Neural progenitor cell (in vitro differentiated cells): ENCODE data around the gene LILRA1.
"Not testable (repeated sequence)": the region's sequence is repeated elsewhere in the genome, so short reads cannot be mapped to it uniquely, and the experiment has no call there.

Experiments used
- EZH2 ChIP-seq: fragments of 200-600 bp; sonication (generic); IDR thresholded peaks from 2 replicates; pipeline ENCODE4 v1.6.1; 2017; ENCODE audit warnings: antibody characterized with exemption, mild to moderate bottlenecking, moderate library complexity
- EZH2phosphoT487 ChIP-seq: fragments of 200-600 bp; sonication (generic); IDR thresholded peaks from 2 replicates; pipeline ENCODE4 v1.6.1; 2017; ENCODE audit warnings: antibody characterized with exemption
- TF ChIP-seq, protein P1 (sequence below): fragments of 200-600 bp; sonication (generic); IDR thresholded peaks from 2 replicates; pipeline ENCODE4 v1.5.1; 2017; ENCODE audit warnings: antibody characterized with exemption, mild to moderate bottlenecking

DNA sequence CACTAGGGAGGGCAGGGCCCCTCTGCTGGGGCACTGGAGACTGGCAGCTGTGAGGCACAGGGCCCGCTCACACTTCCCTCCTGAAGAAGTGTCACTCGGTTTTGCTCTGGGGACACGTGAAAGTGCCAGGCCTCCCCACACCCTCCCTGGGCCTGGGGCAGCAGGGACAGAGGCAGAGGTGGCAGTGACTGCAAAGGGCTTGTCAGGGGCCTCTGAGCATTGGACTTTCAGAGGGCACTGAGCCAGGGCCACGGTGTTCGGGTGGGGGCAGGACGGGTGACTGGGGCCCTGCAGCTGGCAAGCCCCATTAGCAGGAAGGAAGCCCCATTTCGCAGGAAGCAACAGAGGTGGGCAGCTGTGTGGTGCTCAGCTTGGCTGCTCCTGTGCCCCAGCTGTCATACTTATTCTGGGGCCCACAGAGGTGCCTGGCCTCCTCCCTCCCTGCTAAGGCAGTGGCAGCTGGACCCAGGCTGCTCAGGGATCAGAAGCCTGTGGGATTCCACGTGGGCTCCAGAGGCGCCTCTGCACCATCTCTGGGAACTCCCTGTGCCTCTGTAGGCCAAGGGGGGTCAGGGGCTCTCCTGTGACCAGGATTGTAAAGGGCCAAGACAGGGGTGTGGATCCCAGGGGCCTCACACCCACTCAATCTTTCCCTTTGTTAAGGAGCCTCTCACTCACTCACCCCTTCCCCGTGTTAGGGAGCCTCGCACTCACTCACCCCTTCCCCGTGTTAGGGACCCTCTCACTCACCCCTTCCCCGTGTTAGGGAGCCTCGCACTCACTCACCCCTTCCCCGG, 31.7 kb downstream of the LILRA1 start:
- TF ChIP-seq, protein P1, sequence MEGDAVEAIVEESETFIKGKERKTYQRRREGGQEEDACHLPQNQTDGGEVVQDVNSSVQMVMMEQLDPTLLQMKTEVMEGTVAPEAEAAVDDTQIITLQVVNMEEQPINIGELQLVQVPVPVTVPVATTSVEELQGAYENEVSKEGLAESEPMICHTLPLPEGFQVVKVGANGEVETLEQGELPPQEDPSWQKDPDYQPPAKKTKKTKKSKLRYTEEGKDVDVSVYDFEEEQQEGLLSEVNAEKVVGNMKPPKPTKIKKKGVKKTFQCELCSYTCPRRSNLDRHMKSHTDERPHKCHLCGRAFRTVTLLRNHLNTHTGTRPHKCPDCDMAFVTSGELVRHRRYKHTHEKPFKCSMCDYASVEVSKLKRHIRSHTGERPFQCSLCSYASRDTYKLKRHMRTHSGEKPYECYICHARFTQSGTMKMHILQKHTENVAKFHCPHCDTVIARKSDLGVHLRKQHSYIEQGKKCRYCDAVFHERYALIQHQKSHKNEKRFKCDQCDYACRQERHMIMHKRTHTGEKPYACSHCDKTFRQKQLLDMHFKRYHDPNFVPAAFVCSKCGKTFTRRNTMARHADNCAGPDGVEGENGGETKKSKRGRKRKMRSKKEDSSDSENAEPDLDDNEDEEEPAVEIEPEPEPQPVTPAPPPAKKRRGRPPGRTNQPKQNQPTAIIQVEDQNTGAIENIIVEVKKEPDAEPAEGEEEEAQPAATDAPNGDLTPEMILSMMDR: not testable (repeated sequence)
- not testable (repeated sequence) for TF ChIP-seq EZH2, EZH2phosphoT487
